ENCODE results near the gene RAB23.

The RAB23 gene

GRCh38 chr6:57180596-57180995, 41.5 kb downstream of the RAB23 start:
- no peak for DNase-seq (ENCODE audit: low spot score)

GRCh38 chr6:57177545-57178265, 44.4 kb downstream of the RAB23 start:
- DNase-seq (ENCODE audit: low spot score): no peak

- no peak for DNase-seq (ENCODE audit: low spot score)
Measured at GRCh38 chr6:57174511-57174907, 47.6 kb downstream of the RAB23 start.

- no peak for DNase-seq (ENCODE audit: low spot score)
Measured at GRCh38 chr6:57173886-57174510, 48.1 kb downstream of the RAB23 start.

DNA sequence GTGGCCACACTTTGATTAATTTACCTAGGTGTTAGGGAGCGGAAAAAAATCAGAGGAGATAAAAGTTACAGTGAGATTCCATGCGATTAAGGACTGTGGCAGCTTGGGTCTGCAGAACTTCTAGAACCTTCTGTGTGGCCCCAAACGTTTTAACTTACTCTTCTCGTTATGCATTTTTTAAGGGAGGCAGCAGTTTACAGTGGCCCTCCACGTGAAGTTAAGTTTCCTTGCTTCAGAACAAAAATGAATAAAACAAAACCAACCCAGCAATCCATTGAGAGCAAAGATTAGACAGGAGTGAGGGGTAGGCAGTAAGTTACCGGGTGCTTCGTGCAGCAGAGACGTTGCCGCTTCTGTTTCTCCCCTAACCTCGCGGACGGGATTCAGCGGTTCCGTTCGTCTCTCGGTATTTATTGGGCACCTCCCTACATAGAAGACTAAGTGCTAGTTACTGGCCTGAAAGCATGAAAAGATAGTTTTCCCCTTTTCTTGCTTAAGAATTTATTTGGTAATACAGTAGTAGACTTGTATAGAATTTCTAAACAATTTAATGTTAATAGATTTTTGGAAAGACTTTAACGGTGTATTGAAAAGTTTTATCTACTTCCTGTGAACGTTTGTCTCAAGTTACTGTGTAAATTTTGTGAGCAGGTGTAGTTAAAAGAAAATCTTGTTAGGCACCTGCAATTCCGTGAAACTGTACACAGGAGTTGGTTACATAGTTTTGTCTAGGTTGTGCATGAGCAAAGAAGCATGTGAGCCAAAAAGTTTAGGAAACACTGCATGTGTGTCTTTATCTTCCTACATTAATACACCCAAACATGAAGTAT, 48.8 kb downstream of the RAB23 start:
- peak; percentile 1 for DNase-seq (ENCODE audit: low spot score)

DNA sequence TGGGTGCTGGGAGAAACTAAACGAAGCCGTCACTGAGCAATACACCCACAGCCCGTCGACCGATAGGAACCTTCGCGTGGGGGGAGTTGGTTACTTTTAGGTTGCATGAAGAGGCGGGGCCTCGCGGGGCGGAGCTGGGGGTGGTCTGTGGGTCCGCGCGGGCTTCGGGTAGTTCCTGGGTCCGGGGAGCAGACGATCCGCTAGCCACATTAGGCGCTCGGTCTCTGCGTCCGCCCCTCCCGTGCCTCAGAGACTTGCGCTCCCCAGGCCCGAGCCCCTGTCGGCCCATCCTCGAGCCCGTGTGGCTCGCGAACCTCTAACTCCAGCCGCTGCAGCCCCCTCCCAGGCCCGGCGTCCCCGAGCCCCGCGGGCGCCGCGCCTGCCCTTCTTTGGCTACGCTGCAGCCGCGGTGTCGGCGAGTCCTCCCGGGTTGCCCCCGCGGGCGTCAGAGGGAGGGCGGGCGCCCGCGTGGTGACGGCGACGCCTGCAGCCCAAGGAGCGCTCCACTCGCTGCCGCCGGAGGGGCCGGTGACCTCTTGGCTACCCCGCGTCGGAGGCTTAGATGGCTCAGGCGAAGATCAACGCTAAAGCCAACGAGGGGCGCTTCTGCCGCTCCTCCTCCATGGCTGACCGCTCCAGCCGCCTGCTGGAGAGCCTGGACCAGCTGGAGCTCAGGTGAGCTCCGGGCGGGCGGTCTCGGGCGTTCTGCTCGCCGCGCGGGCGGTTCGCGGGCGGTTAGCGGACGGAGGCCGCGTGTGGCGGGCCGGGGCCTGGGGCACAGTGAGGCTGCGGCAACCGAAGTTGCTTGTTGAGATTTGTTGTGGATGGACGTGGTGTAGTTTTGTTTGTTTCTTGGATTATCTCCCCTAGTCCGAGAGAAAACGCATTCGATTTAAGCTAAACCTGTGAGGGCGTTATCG, 49.7 kb downstream of the RAB23 start, which contains the start of gene BAG2:
BAG2 (plus strand) TSS at position 191 of the 920 bp plus-strand sequence; CDS start at position 563, 372 bp downstream.
- DNase-seq (ENCODE audit: low spot score): peak; percentile 63

DNA sequence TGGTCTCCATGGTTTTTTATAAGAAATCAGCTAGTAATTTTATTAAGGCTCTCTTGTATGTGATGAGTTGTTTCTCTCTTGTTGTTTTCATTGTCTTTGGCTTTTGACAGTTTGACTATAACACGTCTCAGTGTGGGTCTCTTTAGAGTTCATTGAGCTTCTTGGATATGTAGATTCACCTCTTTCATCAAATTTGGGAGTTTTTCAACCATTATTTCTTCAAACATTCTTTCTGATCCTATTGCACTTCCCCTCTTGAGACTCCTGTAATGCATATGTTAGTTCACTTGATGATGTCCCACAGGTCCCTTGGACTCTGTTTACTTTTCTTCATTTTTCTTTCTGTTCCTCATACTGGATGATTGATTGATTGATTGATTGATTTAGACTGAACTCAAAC, 57.0 kb downstream of the RAB23 start:
- no peak for DNase-seq (ENCODE audit: low spot score)

DNA sequence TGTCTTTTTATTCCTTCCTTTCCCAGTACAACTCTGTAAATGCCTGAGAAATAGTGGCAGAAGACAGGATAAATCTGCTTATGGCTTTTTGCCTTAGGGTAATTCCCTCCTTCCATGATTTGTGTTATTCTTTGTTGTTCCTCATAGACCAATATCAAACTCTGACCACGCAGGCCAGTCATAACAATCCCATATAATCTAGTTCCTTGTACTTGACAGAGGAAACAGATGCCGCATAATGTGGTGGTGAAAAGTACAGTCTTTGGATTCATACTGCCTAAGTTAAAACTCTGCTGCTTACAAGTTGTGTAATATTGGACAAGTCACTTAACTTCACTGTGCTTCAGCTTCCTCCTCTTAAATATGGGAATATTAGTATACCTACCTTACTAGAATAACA, 58.2 kb downstream of the RAB23 start:
- no peak for DNase-seq (ENCODE audit: low spot score)

DNA sequence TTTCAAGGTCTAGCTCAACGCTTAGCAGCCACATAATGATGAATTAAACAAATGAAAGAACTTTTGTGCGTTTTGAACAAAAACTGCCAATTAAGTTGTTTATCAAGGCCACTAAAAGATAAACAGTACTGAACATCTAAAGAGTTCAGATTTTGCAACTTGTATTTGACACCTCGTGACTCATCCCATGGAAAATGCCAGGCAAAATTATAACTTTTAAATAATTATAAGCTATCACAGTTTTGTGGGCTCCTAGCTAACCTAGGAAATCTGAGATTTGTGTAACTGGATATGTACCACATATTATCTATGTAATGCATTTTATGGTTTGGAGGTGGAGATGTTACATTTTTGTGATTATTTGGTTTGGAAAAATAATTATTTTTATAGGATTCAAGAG, 59.6 kb downstream of the RAB23 start:
- DNase-seq (ENCODE audit: low spot score): no peak

DNA sequence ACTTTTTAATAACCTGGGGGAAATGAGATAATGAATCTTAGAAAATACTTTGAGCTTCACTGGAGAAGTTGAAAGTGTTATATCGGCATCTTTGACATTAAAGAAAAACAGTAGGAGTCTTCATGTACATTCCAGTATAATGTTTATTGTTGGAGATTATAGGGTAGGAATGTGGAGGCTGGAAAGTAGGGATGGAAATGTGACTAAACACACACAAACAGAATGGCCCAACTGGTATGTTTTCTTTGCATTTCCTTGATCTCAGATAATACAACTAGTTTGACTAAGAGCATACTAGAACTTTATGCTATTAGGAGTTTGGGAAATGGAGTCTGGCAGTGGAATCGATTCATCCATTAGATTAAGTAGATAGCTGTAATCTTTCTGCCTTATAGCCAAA, 60.1 kb downstream of the RAB23 start:
- no peak for DNase-seq (ENCODE audit: low spot score)

DNA sequence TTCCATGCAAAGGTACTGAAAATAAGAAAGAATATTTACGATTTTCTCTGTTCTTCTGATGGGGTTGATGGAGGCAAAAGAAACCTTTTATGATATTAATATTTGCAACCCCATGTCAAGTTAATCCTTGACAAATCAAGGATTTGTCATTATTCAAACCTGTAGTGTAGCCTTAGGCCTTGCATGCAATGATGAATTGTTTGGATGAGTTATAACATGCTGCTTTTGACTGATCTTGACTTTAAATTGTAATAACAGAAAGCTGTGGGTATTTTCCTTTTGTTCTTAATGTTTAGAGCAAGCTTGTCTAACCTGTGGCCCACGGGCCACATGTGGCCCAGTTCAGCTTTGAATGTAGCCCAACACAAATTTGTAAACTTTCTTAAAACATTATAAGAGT, 63.0 kb downstream of the RAB23 start:
- no peak for DNase-seq (ENCODE audit: low spot score)

DNA sequence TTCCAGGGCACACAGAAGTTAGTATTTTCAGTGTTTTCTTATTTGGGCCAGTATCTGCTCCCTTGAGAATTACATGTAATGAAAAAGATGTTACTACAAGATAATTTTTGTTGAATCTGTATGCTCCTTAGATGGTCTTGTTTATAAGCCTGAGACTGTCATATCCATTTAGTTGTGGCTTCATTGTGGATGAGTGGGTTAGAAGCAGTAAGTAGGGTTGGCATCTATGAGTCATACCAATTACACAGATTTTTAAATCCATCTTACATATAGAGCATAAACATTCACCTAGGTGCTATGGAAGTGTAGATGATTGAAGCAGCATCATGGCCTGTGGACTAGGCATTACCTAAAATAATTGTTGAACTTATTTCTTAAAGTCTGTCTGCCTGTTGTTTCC, 63.4 kb downstream of the RAB23 start:
- DNase-seq (ENCODE audit: low spot score): no peak

DNA sequence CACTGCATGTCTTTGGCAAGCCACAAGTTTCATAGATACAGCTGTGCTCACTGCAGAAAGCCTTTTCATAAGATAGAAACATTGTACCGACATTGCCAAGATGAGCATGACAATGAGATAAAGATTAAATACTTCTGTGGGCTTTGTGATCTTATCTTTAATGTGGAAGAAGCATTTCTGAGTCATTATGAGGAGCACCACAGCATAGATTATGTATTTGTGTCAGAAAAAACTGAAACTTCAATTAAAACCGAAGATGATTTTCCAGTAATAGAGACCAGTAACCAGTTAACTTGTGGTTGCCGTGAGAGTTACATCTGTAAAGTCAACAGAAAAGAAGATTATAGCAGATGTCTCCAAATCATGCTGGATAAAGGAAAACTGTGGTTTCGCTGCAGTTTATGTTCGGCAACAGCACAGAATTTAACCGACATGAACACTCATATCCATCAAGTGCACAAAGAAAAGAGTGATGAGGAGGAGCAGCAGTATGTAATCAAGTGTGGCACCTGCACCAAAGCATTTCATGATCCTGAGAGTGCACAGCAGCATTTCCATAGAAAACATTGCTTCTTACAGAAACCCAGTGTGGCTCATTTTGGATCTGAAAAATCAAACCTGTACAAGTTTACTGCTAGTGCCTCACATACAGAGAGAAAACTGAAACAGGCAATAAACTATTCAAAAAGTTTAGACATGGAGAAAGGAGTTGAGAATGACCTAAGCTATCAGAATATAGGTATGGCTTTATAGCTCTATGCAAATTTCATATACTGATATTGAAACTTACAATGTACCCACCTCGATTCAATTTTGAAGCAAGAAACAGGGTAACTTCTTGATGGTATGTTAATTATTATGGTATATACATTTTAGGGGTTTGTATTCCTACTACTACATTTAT, 73.9 kb downstream of the RAB23 start:
- DNase-seq (ENCODE audit: low spot score): no peak

DNA sequence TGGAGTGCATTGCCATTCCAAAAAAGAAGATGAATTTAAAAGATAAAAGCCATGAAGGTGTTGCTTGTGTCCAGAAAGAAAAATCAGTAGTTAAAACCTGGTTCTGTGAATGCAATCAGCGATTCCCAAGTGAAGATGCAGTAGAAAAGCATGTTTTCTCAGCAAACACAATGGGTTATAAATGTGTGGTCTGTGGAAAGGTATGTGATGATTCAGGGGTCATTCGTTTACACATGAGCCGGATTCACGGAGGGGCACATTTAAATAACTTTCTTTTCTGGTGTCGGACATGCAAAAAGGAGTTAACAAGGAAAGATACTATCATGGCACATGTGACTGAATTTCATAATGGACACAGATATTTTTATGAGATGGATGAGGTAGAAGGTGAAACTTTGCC, 74.7 kb downstream of the RAB23 start:
- no peak for DNase-seq (ENCODE audit: low spot score)

GRCh38 chr6:57143690-57144089, 78.4 kb downstream of the RAB23 start:
- DNase-seq (ENCODE audit: low spot score): no peak

- no peak for DNase-seq (ENCODE audit: low spot score)
Measured at GRCh38 chr6:57142178-57142525, 80.0 kb downstream of the RAB23 start.

GRCh38 chr6:57141451-57142177, 80.5 kb downstream of the RAB23 start:
- DNase-seq (ENCODE audit: low spot score): no peak

GRCh38 chr6:57138026-57138425, 84.1 kb downstream of the RAB23 start:
- DNase-seq (ENCODE audit: low spot score): no peak

- DNase-seq (ENCODE audit: low spot score): no peak
Measured at GRCh38 chr6:57137350-57137749, 84.8 kb downstream of the RAB23 start.
